Pulmonary artery endothelial cell (primary cell): ENCODE results near the gene ZBTB21. TPM values are rescaled to one million over a fixed set of nuclear protein-coding genes. Genes with fewer than 3 reads are reported as not detected.
A peak's percentile ranks its signal among the peaks of the same experiment; 100 is the strongest.
"Not testable (repeated sequence)": the region's sequence is repeated elsewhere in the genome, so short reads cannot be mapped to it uniquely, and the experiment has no call there.

Experiments used
- DNase-seq: peaks from one replicate; pipeline ENCODE4 v3.0.0-alpha.2; 2011; ENCODE audit warnings: low read depth, low spot score
- total RNA-seq: library from RNA; depleted of rRNA; stranded (reverse); fragments of >200 nt; gene quantifications from 2 replicates; pipeline ENCODE4 v1.2.3, GENCODE V29; 2014

The ZBTB21 gene
- total RNA-seq, 1 donor from 2014 or later = 5.0 TPM

GRCh38 chr21:41970751-41971653 is 39.2 kb downstream of the ZBTB21 start:
- DNase-seq = no peak

GRCh38 chr21:41970106-41970391 is 40.1 kb downstream of the ZBTB21 start:
- no peak for DNase-seq

GRCh38 chr21:41967708-41968107 is 42.5 kb downstream of the ZBTB21 start:
- DNase-seq = no peak

GRCh38 chr21:41966872-41967621 is 43.1 kb downstream of the ZBTB21 start:
- DNase-seq = no peak

DNA sequence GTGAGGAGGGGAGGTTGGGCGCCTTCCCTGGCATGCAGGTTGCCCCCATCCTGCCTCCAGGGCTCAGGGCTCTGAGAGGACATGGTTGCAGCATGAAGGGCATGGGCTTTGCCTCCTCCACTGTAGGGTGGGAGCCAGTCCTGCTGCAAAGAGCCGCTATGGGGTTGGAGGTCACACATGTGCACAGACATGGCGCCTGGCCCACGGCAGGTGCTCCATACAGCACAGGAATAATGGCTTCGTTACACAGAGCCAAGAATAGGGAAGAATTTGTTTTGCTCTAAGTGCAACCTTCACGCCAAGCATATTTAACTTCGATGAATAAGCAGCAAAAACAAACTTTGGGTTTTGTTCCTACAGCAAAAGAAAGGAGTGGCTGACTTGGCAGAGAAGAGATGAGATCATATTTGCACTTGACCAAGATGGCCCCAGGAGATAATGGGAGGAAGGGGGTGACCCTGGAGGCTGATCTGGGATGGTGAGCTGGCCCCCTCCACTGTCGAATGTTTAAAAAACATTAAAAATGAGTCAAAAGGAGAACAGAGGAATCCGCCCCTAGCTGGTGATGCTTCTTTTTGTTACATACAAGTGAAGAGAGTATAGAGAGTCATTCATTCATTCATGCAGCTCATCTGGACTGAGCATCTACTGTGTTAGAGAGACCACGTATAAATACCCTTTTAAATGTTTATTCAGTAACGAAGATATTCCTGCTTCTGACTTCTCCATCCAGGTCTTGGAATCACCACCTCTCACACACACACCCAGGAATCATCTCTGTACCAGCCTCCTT is 43.9 kb downstream of the ZBTB21 start:
- DNase-seq = no peak

GRCh38 chr21:41965461-41966013 is 44.6 kb downstream of the ZBTB21 start:
- DNase-seq = no peak

- no peak for DNase-seq
Measured at GRCh38 chr21:41965045-41965444, 45.1 kb downstream of the ZBTB21 start.

DNA sequence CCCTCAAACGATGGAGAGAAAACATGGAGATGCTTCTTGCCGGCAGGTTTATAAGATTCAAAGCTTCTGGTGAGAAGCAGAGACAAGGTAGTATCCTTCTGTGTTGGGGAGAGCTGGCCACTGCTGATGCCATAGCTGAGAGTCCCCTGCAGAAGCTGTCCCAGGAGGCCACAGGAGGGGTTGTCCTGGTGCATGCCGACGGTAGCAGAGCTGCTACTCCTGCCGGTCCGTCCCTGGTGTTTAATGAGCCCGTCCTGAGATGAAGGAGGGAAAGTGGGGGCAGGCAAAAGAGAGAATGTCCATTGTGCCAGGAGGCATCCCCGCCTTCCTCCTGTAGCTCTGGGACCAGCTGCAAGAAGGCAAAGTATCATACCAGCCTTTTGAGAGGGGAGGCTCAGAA is 46.0 kb downstream of the ZBTB21 start:
- no peak for DNase-seq

DNA sequence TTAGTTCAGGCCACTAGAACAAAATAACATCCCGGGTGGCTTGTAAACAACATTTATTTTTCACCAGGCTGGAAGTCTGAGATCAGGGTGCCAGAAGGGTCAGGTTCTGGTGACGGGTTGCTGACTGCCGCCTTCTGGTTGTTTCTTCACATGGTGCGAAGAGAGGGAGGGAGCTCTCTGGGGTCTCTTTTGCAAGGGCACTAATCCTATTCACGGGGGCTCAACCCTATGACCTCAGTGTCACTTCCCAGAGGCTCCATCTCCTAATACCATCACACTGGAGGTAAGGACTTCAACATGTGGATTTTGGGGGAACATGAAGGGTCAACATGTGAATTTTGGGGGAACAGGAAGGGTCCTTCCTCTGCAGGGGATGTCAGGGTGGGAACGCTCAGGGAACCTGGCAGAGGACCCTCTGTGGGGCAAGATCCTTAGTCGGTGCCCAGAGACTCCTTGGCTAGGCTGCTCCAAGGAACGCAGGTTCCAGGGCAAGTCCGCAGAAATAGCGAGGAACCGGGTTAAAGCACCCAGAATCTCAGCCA is 47.7 kb downstream of the ZBTB21 start:
- DNase-seq = no peak

GRCh38 chr21:41961753-41962152 is 48.4 kb downstream of the ZBTB21 start:
- DNase-seq = no peak

GRCh38 chr21:41961282-41961701 is 48.9 kb downstream of the ZBTB21 start:
- peak; percentile 64 for DNase-seq

- no peak for DNase-seq
Measured at GRCh38 chr21:41960386-41960785, 49.8 kb downstream of the ZBTB21 start.

DNA sequence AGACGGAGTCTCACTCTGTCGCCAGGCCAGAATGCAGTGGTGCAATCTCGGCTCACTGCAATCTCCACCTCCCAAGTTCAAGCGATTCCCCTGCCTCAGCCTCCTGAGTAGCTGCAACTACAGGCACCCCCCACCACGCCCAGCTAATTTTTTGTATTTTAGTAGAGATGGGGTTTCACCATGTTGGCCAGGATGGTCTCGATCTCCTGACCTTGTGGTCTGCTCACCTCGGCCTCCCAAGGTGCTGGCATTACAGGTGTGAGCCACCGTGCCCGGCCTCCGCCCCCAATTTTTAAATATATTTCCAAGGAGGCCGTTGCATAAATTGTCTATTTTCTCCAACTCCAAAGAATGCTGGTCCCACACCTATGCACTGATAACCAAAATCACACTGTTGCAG is 50.5 kb downstream of the ZBTB21 start:
- DNase-seq = not testable (repeated sequence)

DNA sequence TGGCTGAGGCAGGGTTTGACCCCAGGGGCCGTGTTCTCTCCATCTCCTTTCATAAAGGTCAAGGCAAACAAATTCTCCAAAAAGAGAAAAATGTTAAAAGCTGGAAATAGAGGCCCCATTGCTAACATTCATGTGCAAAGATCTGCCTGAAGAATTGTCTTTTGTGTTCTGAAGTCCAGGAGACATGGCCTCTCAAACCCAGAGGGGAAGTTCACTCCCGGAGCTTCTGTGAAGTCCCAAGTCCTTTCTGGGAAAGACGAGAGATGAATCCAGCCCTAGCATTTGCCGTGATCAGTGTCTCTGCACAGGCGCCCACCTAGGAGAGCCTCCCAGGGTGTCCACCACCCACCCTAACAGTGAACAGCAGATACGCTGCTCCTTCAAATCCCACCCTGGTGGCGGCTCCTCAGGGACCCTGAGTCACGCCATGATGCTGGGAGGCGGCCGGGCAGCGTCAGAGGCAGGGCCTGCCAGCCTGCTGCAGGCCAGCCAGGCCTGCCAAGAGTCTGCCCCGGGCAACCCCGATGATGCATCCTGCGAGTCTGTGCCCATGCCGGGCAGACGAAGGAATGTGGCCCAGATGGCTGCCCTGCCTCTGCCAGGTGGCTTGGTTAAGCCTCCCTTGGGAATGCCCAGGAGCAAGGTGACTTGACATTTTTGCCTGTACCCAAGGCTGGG is 51.1 kb downstream of the ZBTB21 start:
- no peak for DNase-seq

DNA sequence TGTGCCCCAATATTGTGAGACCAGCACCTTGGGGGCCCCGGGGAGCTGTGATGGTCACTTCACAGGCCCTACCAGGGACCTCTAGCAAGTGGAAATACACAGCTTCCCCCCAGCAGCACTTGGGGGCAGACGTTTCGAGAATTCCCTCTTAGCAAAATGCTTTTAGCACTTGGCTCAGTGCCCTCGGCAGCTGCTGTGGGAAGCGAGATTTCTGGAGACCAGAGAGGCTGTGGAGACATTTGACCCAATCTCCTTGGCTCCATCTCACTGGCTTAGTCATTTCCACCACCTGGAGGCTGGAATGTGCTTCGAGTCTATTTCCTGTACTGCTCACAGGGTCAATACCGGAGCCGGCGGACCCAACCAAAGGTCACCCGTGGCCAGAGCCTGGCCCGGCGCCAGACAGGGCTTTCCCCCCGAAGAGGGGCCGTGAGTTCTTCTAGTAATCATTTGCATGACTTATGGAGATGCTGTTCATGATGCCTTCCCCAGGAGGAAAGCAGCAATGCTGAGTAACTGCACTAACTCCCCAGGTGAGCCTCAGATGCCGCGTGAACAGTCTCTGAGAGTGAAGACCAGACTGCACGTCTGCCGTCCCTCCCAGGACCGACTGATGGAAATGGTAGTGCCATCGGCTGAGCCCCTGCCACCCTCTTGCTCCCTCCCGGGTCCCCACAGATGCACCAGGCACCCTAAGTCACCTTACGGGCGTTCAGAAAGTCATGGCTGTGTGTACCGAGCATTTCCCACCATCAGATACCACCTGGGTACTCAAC is 52.0 kb downstream of the ZBTB21 start:
- DNase-seq = peak; percentile 99

DNA sequence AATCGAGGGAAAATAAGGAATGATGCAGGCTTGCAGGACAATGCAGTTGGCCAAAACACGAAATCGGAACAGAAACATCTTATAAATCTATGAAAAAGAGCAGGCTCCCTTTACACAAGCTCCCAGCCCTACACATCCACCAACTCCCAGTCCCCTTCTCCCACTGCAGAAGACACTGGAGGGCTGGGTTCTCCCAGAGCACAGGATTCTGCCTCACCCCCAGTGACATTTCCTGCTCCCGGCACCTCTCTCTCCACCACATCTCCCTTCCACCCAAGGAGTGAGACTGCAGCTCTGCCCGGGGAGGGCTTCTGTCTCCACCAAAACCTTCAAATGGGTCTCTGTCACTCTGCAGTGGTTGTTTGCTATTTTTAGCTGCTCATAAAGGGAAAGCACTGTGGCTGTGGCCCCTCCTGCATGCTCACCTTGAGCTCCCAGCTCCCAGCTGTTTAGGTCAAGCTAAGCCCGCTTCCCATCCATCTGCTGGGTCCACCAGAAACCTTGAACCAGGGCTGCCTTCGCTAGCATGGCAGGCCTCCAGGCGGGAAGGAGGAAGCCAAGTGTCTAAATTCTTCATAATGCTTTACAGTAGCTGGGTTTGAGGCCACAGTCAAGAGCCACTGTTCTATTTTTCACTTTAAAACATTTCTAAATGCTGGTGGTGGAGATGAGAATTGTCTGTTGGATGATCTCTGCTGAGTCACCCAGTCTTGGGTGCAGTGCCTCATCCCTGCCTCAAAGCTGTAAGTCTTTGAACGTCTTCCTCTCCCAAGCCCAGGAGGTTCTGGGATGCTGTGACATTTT is 53.0 kb downstream of the ZBTB21 start:
- no peak for DNase-seq

DNA sequence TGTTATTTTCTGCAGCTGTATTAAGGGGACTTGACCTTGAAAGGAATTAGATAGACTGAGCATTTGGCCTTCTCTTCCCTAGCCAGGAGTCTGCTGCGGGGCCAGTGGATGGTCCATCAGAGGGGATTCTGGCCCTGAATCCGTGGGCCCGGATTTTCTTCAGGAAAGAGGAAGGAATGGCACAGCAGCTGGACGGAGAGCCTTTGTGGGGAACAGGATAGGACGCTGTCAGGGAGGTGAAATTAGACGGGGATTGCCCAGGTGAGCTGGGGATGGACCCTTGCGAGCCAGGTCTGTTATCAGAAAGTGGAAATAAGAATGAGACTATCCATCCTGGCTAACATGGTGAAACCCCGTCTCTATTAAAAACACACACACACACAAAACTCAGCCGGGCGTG is 54.6 kb downstream of the ZBTB21 start:
- DNase-seq = no peak

GRCh38 chr21:41954654-41955499 is 55.3 kb downstream of the ZBTB21 start:
- DNase-seq = no peak
